ENCODE data around the gene LRRC41.
"Not testable (repeated sequence)": the region's sequence is repeated elsewhere in the genome, so short reads cannot be mapped to it uniquely, and the experiment has no call there.

The LRRC41 gene, protein sequence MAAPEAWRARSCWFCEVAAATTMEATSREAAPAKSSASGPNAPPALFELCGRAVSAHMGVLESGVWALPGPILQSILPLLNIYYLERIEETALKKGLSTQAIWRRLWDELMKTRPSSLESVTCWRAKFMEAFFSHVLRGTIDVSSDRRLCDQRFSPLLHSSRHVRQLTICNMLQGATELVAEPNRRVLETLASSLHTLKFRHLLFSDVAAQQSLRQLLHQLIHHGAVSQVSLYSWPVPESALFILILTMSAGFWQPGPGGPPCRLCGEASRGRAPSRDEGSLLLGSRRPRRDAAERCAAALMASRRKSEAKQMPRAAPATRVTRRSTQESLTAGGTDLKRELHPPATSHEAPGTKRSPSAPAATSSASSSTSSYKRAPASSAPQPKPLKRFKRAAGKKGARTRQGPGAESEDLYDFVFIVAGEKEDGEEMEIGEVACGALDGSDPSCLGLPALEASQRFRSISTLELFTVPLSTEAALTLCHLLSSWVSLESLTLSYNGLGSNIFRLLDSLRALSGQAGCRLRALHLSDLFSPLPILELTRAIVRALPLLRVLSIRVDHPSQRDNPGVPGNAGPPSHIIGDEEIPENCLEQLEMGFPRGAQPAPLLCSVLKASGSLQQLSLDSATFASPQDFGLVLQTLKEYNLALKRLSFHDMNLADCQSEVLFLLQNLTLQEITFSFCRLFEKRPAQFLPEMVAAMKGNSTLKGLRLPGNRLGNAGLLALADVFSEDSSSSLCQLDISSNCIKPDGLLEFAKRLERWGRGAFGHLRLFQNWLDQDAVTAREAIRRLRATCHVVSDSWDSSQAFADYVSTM

DNA sequence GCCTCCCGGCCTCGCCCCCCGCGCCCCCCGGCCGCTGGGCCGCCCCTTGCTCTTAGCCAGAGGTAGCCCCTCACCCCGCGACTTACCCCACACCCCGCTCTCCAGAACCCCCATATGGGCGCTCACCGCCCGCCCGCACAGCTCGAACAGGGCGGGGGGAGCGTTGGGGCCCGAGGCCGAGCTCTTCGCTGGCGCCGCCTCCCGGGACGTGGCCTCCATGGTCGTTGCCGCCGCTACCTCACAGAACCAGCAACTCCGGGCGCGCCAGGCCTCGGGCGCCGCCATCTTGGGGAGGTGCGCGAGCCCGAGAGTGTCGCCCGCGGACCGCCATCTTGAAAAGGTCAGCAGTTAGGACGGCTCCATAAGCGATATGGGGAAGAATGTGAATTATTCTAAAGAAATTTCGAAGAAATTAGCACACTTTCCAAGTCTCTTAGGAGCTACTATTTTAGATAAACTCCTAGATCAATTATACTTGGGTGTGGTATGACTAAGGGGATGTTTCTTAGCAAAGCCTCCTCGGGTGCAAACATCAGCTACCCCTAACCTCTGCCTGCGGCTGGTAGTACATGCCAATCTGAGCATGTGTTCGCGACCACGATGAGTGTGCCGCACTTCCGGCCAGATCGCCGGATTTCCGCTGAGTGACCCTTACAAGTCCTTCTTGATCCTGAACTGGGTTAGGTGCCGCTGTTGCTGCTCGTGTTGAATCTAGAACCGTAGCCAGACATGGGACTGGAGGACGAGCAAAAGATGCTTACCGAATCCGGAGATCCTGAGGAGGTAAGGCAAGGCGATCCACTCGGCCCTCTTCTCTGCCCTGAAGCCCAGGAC is at the start of gene LRRC41, which contains the start of gene UQCRH:
Gene LRRC41 (minus strand): TSS at position 579 of the 834 bp plus-strand sequence. CDS start 294 bp downstream, at position 285.
Gene UQCRH (plus strand): TSS at position 661 of the 834 bp plus-strand sequence. CDS start 69 bp downstream, at position 730.
- Mint-ChIP-seq H3K27ac (peak within 1 kb of the TSS; percentile 99), H3K36me3 (ENCODE audit: low read depth) (peaks cover 72% of the 10 kb centered on the region), H3K9me3 (no peaks in the 10 kb centered on the region), H3K4me3 (peak within 1 kb of the TSS; percentile 99), H3K4me1 (ENCODE audit: low read depth) (peaks cover 52% of the 10 kb centered on the region), H3K27me3 (no peaks in the 10 kb centered on the region)
- DNase-seq, result peak; percentile 96

DNA sequence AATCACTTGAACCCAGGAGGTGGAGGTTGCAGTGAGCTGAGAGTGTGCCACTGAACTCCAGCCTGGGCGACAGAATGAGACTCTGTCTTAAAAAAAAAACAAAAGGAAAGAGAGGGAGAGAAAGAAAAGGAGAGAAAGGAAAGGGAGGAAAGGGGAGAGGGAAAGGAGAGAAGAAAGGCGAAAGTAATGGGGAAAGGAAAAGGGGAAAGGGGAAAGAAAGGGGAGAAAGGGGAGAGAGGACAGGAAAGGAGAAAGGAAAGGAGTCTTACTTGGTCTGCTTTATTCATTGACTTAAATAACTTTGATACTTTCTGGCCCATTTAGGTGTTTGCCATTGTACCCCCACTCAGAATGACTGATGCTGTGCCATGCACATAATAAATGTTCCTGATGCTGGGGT is 48.9 kb upstream of the LRRC41 start:
- no peak overlapping the region for H3K4me3 Mint-ChIP-seq
- peaks cover 13% of the 10 kb centered on the region for H3K4me1 Mint-ChIP-seq (ENCODE audit: low read depth)
- no peak overlapping the region for H3K27ac Mint-ChIP-seq
- no peaks in the 10 kb centered on the region for H3K9me3 Mint-ChIP-seq
- peaks cover 85% of the 10 kb centered on the region for H3K36me3 Mint-ChIP-seq (ENCODE audit: low read depth)
- DNase-seq, result no peak
- no peaks in the 10 kb centered on the region for H3K27me3 Mint-ChIP-seq

DNA sequence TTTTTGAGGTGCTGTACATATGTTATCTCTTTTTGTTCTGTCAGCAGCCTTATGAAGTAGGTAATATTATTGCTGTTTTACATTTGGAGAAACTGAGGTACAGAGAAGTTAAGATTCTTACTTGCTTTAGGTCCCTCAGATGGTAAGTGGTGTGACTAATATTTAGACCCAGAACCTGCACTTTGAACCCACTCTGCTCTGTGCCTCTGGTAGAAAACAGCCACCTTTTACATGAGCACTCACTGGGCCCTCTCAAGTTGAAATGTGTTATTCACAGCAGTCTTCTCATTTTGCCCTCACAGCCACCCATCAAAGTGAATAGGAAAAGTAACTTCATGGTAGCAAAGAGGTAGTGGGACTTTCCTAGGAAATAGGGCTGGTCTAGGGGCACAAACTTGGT is 41.9 kb upstream of the LRRC41 start:
- Mint-ChIP-seq H3K4me3 (no peak overlapping the region), H3K27ac (peak overlapping the region; percentile 100), H3K36me3 (ENCODE audit: low read depth) (peaks cover 95% of the 10 kb centered on the region), H3K4me1 (ENCODE audit: low read depth) (peaks cover 62% of the 10 kb centered on the region), H3K27me3 (no peaks in the 10 kb centered on the region), H3K9me3 (no peaks in the 10 kb centered on the region)
- DNase-seq, result no peak

DNA sequence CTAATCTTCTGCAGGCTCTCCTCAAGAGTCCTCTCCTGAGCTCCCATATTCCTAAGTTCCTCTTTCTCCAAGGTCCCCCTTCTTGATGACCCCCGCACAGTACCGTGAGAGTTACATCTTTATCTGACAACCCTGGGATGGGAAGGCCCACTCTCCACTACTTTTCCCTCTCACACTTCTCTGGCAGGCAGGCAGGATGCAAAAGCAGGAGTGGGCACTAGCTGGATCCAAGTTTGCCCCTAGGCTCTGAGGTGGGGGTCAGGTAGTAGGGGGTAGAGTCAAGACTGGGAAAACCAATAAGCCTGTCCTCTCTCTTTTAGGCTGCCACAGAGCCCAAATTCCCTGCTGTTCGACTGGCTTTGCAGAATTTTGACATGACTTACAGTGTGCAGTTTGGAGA is 41.1 kb upstream of the LRRC41 start:
- no peak for DNase-seq
- Mint-ChIP-seq H3K36me3 (ENCODE audit: low read depth) (peaks cover 88% of the 10 kb centered on the region), H3K4me1 (ENCODE audit: low read depth) (peaks cover 66% of the 10 kb centered on the region), H3K9me3 (no peaks in the 10 kb centered on the region), H3K27me3 (no peaks in the 10 kb centered on the region), H3K4me3 (no peak overlapping the region), H3K27ac (peak overlapping the region; percentile 100)

DNA sequence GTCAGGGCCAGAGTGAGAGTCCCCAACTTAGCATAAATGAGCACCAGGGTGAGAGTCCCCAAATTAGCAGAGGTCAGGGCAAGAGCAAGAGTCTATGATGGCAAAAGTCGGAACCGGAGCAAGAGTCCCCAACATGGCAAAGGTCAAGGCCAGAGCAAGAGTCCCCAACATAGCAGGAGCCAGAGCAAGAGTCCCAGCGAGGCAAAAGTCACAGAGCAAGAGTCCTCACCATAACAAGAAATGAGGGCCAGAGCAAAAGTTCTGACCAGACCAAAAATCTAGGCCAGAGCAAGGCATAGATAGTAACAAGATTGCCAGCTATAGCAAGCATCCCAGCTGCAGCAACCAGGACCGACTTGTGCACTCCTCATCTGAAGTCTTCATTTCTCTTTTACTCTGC is 40.3 kb upstream of the LRRC41 start:
- Mint-ChIP-seq H3K27ac (peak overlapping the region; percentile 100), H3K36me3 (ENCODE audit: low read depth) (peaks cover 83% of the 10 kb centered on the region), H3K4me3 (no peak overlapping the region), H3K9me3 (no peaks in the 10 kb centered on the region), H3K4me1 (ENCODE audit: low read depth) (peaks cover 70% of the 10 kb centered on the region), H3K27me3 (no peaks in the 10 kb centered on the region)
- no peak for DNase-seq

DNA sequence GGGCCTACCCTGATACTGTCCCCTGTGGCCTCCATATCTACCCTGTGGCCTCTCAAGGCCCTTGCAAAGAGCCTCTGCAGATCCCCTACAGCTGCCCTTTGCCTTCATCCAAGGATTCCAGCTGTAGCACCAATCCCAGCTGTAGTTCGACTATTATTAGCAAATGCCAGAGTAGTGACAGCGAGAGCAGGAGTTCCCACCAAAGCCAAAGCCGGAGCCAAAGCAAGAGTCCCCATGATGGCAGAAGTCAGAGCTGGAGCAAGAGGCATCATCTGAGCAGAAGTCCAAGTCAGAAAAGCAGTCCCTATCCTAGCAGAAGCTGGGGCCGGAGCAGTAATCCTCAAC is 39.9 kb upstream of the LRRC41 start:
- Mint-ChIP-seq H3K4me3 (no peak overlapping the region), H3K27ac (peak overlapping the region; percentile 100), H3K4me1 (ENCODE audit: low read depth) (peaks cover 71% of the 10 kb centered on the region), H3K27me3 (no peaks in the 10 kb centered on the region), H3K36me3 (ENCODE audit: low read depth) (peaks cover 80% of the 10 kb centered on the region), H3K9me3 (no peaks in the 10 kb centered on the region)
- DNase-seq, result no peak

DNA sequence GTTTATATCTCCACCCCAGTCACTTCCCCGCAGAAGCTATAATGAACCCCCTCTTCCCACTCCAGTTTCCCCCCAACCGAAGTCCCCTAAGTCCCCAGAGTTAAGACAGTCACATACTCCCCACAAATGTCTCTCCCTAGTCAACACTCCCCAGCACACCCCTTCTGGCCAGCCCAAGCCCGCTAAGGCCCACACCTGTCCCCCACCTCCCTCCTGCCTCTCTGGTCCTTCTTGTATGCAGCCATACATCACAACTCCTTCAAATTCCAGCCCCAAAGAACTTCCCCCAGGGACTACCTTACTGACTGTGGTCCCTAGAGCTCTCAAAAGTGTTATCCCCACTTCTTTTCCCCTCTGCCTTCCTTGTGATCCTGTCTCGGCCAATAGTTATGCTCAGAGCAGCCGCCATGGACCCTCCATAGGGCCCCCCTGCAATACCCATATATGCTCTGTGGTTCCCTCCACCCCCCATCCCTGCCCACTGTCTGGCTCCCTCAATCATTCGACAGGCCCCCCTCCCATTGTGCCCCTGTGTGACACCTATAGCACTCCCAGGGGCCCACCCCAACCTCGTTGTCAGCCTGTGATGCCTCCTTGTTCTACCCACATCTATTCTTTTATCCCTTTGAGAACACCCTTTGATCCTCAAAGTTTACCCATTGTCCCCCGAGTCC is 39.4 kb upstream of the LRRC41 start:
- no peak for DNase-seq
- Mint-ChIP-seq H3K9me3 (no peaks in the 10 kb centered on the region), H3K27ac (peak overlapping the region; percentile 100), H3K27me3 (no peaks in the 10 kb centered on the region), H3K4me3 (peak overlapping the region; percentile 99), H3K36me3 (ENCODE audit: low read depth) (peaks cover 75% of the 10 kb centered on the region), H3K4me1 (ENCODE audit: low read depth) (peaks cover 65% of the 10 kb centered on the region)

DNA sequence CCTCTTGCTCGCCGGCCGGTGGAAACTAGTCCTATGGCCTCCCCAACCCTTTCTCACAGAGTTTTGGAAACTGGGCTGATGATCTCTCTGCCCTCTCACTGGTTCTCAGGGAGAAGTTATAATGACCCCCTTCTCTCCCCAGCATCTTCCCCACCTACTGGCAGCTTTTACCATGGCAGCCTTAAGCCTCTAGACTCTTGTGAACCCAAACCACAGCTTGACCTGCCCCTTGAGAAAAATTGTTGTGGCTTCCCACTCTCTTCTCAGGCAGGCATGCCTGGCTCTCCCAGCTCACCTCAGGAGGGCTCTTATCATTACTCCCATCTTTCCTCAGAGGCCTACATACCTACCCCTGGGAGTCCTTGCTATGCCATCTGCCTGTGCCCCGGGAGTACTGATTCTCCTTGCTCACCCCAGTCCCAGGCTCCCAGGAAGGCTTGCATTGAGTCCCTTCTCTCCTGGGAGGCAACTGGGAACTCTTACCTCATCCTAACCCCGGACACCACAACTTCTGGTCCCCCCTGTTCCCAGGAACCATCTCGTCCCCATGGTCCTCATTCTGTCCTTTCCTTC is 38.8 kb upstream of the LRRC41 start:
- H3K27ac Mint-ChIP-seq, result peak overlapping the region; percentile 100
- no peaks in the 10 kb centered on the region for H3K9me3 Mint-ChIP-seq
- peaks cover 60% of the 10 kb centered on the region for H3K4me1 Mint-ChIP-seq (ENCODE audit: low read depth)
- no peak for DNase-seq
- peak overlapping the region; percentile 99 for H3K4me3 Mint-ChIP-seq
- no peaks in the 10 kb centered on the region for H3K27me3 Mint-ChIP-seq
- H3K36me3 Mint-ChIP-seq (ENCODE audit: low read depth), result peaks cover 68% of the 10 kb centered on the region

DNA sequence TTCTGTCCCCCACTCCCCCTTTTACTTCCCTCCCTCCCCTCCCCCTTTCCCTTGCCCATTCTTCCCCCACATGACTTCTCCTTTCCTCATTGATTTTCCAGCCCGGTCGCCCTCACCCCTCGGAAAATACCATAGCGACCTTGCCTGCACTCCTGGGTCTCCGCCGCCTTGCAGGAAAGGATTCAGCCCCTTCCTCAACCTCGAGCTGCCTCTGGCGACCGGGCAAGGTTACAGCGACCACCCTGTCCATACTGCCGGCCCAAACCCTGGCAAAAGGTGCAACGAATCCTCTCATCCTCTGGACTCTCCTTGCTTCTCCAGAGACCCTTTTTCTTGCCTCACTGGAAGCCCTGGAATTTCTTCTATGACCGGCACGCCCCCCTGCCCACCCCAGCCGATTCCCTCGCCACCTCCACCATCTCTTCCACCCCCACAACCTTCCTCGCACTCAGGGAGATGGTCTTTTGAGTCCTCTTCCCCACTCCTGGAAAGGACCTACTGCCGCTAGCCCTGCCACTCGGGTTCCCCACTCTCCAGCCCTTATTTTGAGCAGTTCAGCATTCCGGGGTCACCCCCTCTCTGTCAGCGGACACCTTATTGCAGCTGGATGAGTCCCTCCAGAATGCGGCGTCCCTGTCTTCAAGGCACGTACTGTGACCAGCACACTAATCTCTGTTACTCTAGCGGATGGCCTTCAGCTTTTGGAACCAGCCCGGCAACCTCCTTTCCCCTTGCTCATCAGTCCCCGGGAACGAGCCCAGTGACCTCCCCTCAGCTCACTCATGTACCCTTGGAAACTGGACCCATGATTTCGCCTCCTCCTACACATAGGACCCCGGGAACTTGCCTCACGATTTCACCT is 38.0 kb upstream of the LRRC41 start:
- H3K4me1 Mint-ChIP-seq (ENCODE audit: low read depth), result peaks cover 59% of the 10 kb centered on the region

DNA sequence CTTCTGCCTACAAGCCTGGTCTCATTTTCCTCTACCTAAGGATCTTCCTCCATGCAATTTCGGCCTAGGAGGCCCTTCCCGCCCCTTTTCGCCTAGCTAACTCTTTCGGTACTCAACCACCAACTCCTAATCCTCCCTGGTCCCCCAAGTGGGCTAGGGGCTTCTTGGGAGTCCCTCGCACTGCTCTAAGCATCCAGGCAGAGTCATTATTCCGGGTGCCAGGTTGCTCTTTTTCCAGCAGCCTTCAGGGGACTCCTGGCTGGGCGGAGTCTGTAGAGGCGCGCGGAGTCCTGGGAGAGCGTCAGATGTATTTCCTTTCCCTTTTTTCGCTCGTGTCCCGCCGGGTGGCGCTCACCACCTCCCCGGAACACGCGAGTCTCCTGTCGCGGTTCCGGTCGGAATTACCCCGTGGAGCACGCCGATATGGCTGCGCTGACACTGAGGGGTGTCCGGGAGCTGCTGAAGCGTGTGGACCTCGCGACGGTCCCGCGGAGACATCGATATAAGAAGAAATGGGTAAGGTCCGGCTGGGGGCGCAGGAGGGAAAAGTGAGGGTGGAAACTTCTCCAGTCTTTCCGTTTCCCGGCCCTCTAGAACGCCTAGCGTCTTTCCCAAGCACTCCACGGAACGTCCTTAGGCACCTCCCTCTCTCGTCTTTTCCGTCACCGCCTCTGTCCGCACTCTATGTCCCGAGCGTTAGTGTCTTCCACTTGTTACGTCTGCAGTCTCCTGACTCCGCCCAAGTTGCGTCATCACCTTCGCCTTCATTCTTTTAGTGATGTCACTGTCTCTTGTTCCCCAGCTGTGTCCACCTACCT is 37.2 kb upstream of the LRRC41 start, which contains the start of gene NSUN4:
Gene NSUN4 (plus strand): TSS at position 404 of the 818 bp plus-strand sequence. CDS start 20 bp downstream, at position 424.
- Mint-ChIP-seq H3K27me3 (no peaks in the 10 kb centered on the region), H3K4me1 (ENCODE audit: low read depth) (peaks cover 59% of the 10 kb centered on the region), H3K9me3 (no peaks in the 10 kb centered on the region), H3K4me3 (peak within 1 kb of the TSS; percentile 99), H3K36me3 (ENCODE audit: low read depth) (peaks cover 55% of the 10 kb centered on the region), H3K27ac (peak within 1 kb of the TSS; percentile 100)
- DNase-seq, result peak; percentile 89

More for the DNA sequence above, 38.0 kb upstream of the LRRC41 start:
- Mint-ChIP-seq H3K27ac (peak overlapping the region; percentile 100), H3K4me3 (peak overlapping the region; percentile 99), H3K27me3 (no peaks in the 10 kb centered on the region), H3K9me3 (no peaks in the 10 kb centered on the region), H3K36me3 (ENCODE audit: low read depth) (peaks cover 62% of the 10 kb centered on the region)
- DNase-seq, result no peak

DNA sequence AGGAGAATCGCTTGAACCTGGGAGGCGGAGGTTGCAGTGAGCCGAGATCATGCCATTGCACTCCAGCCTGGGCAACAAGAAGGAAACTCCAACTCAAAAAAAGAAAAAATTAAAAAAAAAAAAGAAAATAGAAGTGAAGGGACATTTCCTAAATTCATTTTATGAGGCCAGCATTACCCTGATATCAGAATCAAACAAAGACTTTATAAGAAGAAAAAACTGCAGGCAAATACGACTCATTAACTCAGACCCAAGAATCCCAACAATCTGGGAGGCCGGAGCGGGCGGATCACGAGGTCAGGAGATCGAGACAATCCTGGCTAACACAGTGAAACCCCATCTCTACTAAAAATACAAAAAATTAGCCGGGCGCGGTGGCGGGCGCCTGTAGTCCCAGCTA is 34.0 kb upstream of the LRRC41 start:
- Mint-ChIP-seq H3K4me1 (ENCODE audit: low read depth) (peaks cover 30% of the 10 kb centered on the region), H3K36me3 (ENCODE audit: low read depth) (peaks cover 23% of the 10 kb centered on the region)
- not testable (repeated sequence) for H3K9me3 Mint-ChIP-seq, H3K27ac Mint-ChIP-seq, DNase-seq, H3K27me3 Mint-ChIP-seq, H3K4me3 Mint-ChIP-seq

DNA sequence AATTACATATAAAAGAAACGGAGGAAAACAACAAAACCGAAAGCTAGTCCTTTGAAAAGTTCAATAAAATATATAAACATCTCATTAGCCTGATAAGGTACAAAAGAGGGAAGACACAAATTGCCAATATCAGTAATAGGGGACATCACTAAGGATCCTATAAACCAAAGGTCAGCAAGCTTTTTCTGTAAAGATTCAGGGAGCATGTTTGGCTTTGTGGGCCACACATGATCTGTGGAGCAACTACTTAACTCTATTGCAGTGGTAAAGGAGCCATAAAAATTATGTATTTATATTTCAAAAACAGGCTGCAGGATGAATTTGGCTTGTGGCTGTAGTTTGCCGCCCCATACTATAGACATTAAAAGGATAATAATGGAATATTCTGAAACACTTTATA is 31.7 kb upstream of the LRRC41 start:
- Mint-ChIP-seq H3K9me3 (no peaks in the 10 kb centered on the region), H3K4me3 (no peak overlapping the region), H3K36me3 (ENCODE audit: low read depth) (no peaks in the 10 kb centered on the region), H3K4me1 (ENCODE audit: low read depth) (peaks cover 10% of the 10 kb centered on the region), H3K27ac (no peak overlapping the region), H3K27me3 (no peaks in the 10 kb centered on the region)
- no peak for DNase-seq

Measured in activated T-cell treated with anti-CD3 and anti-CD28 coated beads, Interleukin-2, amount 50 U/mL, for 24 hours (primary cell).